ENCODE data around the gene RBM34.

The RBM34 gene

DNA sequence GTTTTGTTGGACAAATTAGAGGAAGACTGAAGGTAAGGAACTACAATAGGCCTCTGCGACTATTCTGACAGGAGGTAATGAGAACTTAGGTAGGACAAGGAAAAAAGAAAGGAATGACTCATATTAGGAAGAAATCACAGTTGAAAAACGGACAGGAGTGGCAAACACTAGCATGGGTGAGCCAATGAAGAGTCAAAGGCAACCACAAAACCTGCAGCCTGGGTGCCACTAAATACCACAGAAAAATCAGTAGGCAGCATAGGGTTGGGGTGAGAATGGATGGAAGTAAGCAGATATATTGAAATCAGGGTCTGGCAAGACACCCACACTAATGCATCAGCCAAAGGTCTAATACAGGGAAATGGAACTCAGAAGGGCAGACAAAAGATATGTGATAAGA lies 10.0 kb downstream of the RBM34 start:
- DNase-seq, result no peak

DNA sequence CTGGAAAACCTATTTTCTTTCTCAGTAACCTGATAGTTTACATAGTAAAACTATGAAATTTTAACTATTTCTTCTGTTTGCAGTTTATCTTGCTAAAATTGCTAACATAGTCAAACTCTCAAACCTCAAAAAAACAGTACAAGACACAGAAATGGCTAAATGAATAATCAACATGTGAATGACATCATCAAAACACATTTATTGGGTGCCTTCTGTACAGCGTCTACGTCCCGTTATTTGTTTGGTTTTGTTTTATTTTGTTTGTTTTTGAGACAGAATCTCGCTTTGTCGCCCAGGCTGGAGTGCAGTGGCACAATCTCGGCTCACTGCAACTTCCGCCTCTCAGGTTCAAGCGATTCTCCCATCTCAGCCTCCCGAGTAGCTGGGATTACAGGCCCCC lies 11.2 kb downstream of the RBM34 start:
- DNase-seq, result no peak

DNA sequence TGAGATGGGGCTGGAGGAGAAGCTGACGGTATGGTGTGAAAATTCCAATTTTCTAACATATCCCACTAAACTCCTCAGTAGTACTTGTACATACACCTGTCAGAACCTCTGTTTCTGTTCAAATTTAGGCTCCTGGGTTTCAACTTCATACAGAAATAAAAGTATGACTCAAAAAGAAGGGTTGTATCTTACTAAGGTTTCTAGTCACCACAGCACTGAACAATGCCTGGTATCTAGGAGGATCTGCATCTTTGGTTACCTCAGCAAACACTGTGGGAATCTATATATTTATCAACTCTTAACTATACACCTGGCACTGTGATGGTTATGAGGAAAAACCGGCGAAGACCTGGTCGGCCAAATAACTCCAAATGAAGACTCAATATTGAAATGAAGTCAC lies 13.8 kb downstream of the RBM34 start:
- DNase-seq, result no peak

DNA sequence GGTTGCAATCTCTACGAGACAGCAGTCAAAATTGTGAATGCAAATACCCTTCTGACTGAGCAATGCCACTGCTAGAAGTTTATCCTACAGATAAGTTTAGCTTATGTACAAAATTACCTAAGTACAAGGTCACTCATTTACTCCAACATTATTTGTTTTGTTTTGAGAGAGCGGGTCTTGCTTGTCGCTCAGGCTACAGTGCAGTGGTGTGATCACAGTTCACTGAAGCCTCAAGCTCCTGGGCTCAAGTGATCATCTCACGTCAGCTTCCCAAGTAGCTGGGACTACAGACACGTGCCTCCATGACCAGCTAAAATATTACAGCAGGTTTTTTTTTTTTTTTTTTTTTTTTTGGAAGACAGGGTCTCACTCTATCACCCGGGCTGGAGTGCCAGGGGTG lies 15.4 kb downstream of the RBM34 start:
- DNase-seq, result no peak

DNA sequence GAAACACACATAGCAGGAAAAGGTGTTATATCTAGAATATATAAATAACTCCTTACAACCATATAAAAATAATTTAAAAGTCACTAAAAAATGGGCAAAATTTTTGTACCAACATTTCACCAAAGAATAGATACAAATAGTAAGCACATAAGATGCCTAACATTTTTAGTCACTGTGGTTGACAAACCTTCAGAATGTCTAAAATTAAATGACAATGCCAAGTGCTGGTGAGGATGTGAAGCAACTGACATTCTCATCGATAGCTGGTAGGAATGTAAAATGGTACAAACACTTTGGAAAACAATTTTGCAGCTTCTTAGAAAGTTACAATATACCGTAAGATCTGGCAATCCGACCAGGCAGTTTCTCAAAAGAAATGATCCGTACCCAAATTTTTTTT lies 18.1 kb downstream of the RBM34 start:
- DNase-seq, result no peak

DNA sequence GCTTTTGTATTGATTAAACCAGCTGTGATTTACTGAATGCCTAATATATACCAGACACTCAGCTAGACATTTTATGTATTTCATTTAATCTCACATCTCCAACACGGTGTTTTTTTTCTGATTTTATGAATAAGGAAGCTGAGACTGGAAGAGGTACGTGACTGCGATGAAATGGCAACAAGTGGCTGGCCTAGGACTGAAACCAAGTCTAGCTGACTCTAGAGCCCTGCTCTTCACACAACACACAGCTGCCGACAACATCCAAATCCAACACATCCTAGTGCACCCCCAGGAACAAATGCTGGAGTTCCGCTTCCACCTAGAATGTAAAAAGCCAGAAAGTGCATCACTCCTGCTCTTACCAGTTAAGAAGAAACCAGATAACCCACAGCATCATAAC lies 21.7 kb downstream of the RBM34 start:
- no peak for DNase-seq

DNA sequence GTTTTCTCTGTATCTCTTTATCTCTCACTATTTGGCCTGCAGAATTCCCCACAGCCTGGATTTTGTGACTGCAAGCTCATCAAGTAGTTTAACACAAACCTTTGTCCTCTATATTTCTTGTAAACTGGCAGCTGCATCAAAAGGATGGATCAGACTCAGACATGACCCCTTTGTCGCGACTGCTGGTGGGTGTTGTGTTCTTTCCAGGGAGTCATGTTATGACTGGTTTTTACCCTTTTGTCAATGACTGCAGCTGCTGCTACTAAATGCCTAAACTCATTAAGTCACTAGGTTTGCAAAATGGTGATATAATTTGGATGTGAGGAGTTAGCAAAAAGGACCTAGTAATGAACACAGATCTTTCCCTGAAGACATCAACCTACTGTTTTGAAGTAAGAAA lies 22.2 kb downstream of the RBM34 start:
- DNase-seq, result no peak

DNA sequence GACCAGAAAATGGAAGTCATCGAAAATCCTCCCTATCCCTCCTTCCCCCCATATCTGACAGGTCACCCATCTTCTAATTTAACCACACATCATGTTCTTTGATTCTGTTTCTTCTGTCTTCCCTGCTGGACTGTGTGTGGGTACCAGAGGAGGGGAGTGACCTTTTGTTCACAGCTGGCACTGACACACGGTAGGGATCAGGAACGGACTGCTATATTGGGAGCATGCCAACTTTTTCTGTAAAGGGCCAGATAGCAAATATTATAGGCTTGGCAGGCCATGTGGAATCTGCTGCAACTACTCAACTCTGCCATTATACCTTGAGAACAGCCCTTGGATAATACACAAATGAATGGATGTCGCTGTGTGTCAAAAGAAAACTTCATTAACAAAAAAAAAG lies 24.9 kb downstream of the RBM34 start:
- no peak for DNase-seq

DNA sequence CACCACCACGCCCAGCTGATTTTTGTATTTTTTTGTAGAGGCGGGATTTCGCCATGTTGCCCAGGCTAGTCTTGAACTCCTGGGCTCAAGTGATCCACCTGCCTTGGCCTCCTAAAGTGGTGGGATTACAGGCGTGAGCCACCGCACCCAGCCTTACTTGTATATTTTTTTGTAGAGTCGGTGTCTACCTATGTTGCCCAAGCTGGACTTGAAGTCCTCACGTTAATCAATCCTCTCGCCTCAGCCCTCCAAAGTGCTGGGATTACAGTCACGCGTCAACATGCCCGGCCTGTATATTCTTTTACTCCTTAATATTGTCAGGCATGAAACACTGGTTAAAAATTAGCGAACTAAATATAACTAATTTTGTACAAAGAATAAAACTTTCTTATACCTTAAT lies 26.9 kb downstream of the RBM34 start:
- no peak for DNase-seq

DNA sequence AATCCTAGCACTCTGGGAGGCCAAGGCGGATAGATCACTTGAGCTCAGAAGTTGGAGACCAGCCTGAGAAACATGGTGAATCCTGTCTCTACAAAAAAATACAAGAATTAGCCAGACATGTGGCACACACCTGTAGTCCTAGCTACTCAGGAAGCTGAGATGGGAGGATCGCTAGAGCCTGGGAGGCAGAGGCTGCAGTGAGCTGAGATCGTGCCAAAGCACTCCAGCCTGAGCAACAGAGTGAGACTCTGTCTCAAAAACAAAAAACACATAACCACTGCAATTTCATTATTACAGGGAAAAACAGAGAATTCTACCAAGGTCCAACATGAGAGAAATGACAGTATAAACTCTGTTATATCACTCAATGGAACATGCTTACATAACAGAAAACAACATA lies 28.0 kb downstream of the RBM34 start:
- DNase-seq, result no peak

DNA sequence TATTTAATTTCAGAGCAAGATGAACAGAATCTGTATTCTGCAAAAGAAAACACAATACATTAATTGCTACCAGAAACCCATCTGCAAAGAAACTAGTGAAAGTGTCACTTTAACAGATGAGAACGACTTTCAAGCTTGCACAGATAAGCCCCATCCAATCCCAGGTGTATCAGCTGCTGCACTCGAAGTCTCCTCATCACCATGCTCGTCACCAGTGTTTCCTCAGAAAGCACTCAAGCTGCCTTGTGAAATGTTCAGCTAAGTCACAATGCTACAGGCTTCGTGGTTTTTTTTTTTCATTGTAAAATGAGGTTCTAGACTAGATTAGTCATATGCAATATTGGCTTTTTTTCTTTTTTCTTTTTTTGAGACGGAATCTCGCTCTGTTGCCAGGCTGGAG lies 29.1 kb downstream of the RBM34 start:
- no peak for DNase-seq

DNA sequence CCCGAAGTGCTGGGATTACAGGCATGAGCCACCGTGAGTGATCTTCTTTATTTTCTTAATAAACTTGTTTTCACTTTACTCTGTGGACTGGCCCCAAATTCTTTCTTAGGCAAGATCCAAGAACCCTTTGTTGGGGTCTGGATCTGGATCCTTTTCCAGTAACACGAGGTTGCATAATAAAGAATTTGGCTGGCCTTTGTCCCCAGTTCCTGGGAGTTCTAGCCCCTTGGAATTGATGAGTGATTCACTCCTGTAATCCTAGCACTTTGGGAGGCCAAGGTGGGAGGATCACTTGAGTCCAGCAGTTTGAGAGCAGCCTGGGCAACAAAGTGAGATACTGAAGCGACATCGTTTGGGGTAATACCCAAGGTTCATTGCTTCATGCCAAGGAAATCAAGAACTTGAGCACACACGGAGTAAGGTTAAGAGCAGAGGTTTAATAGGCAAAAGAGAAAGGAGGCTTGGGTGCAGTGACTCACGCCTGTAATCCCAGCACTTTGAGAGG lies 30.2 kb downstream of the RBM34 start:
- no peak for DNase-seq

DNA sequence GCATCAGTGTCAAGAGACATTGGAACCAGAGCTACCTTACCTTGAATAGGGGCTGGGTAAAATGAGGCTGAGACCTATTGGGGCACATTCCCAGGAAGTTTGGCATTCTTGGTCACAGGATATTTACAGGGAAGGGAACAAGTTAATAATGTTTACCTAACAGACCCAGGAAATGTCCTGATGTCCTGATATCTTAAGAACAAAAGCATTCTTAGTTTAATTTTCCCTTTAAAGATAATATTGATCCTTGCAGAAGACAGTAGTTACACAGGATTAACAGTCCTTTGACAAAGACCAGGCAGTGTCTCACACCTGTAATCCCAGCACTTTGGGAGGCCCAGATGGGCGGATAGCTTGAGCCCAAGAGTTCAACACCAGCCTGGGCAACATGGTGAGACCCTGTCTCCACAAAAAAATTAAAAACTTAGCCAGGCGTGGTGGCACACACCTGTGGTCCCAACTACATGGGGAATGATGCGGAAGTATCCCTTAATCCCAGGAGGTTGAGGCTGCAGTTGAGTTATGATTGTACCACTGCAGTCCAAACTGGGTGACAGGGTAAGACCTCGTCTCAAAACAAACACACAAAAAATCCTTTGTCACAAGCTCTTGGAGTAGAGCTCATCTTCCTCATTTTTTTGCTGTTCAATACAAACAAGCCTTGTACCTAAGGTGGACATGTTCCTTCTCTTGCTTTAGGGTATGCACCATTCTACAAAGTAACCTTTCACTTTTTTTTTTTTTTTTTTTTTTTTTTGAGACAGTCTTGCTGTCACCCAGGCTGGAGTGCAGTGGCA lies 31.1 kb downstream of the RBM34 start:
- no peak for DNase-seq

DNA sequence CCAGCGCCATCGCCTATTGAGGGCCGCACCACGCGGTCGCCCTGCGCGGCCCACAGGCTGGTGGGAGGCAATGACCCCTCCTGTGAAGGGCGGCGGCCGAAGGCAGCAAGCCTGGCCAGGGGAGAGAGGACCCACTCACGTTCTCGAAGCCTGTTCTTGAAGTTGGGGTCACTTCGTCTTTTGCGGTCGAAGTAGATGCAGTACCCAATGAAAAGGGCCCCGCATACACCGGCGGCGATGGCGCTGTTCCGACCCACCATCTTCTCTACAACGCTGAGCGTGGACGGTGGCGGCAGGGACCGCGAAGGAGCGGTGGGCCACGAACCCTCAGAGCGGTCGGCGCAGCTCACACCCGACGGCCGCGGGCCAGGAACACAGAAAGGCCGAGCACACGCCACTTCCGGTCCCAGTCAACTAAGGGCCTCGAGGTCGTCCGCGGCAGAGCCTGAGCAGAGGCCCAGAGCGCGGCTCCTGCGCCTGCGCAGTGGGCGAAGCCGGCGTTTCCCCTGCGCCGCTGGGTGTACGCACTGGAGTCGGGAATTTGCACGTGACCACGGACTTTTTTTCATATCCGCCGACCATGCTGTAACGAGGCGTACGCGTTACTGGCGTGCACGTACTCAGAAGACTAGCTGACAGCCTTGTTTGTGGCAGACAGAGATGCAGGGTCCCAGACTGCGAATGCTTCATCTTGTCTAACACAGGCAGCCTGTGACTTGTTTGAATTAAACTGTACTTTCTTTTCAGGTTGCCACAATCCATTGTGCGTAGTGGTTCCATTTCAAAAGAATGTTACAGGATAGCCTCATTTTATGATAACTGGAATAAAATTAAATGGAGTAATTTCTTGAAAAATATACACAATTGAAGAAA lies 32.4 kb downstream of the RBM34 start, which contains the start of gene TOMM20:
Gene TOMM20, minus strand, starts transcription at position 382 of the 873 bp plus-strand sequence. Its CDS starts 122 bp downstream, at position 260.
- DNase-seq, result peak; percentile 97

DNA sequence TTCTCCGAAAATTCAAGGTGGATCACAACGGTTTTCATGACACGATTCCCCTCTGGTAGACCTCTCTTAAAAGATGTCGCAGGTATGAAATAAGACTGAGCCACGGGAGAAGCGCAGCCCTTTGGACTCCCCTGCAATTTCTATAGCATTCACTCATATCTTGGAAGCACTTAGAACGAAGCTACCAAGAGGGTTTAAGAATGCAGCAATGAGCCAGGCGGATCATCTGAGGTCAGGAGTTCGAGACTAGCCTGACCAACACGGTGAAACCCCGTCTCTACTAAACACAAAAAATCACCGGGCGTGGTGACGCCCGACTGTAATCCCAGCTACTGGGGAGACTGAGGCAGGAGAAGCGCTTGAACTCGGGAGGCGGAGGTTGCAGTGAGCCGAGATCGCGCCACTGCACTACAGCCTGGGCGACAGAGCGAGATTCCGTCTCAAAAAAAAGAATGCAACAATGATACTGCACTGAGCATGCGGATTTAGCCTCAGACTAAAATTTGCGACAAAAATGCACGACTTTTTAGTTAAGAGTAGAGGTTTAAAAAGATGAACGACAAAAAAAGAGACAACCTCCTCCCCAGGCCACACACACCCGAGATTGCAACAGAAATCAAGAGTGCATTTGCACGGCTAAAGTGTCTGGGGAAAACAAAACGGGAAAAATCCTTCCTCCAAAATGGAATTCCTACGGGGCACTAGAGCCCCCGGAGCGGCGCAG lies 33.2 kb downstream of the RBM34 start:
- no peak for DNase-seq

DNA sequence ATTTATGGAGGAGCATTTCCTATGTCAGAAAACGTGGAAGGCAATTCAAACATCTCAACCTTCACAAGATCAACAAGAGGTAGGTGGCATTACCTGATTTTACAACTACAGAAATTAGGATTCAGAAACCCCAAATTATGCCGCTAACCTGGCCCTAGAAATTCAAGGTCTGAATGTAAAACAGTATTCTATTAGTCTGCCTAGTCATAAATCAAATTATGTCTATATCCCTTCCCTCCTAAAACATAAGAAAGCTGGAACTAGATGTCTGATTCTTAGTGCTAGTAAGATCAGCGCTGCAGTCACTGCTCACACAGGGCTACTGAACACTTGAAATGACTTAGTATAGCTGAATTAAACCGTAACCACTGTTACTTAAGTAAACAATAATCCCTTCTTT lies 33.8 kb downstream of the RBM34 start:
- DNase-seq, result no peak

DNA sequence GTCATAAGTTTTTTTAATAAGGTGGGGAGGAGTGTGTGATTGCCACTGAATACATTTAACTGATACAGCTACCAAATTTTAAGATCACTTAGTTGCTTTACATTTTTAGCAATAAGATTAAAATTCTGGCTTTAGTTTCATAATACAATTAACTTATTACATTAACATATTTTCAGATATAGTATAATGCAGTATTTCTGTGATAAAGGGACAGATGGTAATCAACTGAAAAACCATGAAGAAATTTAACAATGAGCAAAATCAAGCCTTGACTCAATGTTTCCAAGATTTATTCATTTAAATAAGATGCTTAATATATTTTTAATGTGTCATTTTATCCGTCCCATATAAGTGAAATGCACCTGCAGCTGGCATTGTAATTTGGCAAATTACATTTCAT lies 36.4 kb downstream of the RBM34 start:
- no peak for DNase-seq

DNA sequence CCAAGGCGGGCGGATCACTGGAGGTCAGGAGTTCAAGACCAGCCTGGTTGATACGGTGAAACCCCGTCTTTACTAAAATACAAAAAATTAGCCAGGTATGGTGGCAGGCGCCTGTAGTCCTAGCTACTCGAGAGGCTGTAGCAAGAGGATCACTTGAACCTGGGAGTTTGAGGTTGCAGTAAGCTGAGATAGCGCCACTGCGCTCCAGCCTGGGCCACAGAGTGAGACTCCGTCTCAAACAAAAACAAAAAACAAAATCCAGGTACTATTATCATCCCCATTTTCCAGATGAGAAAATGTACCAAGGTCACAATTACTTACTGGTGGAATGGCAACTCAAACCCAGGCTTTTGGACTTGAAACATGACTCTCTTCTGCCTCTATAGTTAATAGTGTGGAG lies 36.9 kb downstream of the RBM34 start:
- DNase-seq, result no peak

DNA sequence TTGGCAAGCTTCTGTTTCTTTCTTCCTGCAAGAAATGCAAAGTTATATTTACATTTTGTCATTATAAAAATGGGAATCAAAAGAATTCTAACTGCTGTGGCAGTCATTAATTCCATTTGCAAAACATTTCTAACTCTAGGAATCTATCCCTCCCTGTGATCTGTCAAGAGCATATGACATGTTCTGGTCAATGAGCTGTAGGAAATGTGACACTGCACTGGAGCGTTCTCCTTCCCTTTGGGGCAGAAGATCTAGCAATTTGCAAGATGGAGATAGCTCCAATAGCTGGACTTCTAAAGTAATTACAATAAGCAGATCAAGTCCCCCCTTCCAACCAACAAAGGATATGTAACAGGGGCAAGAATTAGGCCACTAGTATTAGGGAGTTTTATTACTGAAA lies 38.7 kb downstream of the RBM34 start:
- no peak for DNase-seq

DNA sequence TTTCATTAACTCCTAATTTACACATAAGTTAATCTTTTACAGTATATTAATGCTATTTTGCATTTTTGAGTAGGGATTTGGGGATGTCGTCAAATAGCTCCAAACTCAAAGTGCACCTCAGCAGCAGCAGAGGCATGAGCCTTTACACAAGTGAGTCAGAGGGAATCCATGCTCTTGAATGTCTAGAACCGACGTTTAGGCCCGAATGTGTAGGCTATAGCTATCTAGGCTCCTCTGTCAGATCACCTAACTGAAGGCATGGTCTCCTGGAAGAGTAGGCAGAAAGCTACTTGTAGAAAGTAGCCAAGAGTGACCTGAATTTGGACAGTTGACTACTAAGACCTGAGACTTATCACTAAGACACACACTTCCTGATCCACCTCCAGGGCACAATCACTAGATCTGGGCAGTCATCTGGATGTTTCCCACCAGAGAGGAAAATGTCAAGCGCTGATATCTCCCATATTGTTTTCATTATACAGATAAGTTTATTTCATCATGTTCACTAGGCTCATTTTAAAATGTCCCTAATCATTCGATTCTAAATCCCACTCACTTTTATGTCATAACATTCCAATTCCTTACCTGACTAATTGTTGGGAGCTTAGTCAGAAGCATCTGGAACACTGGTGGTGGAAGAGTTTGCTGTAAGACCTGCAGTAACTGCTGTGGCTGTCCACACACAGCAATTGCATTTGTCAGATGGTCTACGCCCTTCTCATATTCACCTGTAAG lies 47.7 kb downstream of the RBM34 start:
- DNase-seq, result no peak

DNA sequence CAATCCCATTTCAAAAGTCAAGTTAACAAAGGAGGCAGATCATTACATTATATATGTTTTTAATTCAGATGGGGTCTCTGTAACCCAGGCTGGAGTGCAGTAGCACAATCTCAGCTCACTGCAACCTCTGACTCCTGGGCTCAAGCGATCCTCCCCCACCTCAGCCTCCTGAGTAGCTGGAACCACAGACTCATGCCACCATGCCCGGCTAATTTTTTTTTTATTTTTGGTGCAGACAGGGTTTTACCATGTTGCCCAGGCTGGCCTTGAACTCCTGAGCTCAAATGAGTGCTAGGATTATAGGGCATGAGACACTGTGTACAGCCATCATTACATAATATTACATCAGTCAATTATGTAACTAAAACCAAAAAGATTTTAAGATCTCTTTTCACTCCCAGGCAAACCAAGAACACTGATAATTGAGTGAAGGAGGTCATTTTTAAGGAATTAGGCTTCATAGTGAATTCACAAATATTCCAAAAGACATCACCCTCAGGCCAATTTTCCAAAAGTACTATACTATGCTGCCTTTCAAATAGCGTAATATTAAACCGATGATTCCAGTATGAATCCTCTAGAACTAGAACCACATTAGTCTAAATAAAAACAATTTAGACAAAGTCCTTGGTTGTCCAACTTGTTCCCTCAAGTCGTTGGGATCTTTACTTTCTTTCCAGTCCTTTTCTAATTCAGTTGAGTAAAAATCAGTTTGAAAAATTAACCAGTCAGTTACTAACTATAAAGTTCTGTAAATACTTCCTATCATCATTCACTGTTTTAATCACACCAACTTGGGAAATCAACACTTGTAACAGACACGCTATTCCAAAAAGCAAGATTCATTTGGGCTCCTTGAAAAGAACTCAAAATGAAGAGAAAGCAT lies 48.5 kb downstream of the RBM34 start:
- no peak for DNase-seq

DNA sequence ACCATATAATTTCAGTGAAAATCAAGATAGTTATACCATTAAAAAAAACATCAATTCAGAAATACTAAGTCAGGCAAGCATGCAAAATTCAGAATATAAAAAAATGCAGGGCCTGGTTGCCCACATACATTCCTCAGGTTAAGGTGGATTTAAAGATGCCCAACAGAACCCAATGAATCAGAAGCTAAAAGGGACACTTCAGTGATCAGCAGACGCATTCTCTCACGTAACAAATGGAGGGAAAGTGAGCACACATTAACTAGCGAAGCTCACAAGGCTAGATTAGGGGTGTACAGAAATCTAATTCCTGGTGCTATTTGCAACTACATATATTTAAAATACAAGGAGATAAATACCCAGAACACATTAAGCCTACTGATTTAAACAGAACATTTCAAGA lies 49.9 kb downstream of the RBM34 start:
- no peak for DNase-seq

Data from NCI-H2107 (cell line).